A549 (cell line): ENCODE data around the gene VSTM5. TPM values are rescaled to one million over a fixed set of nuclear protein-coding genes. Genes with fewer than 3 reads are reported as not detected.

ENCODE experiments used
- ATAC-seq, 2 experiments: fragments of 200-7000 bp in 1 of 2; fragments of >200 bp in 1 of 2; cut with Nextera tagmentation in 1 of 2; cut with Tn5 transposase in 1 of 2; 3 replicates each; pipeline versions ENCODE4 v1.8.0 to v1.9.1; 2018 to 2020; ENCODE audit warnings: mild to moderate bottlenecking in 1 of 2, moderate library complexity in 1 of 2
- CTCF ChIA-PET: fragments of 300-600 bp; sonication (Branson Sonifier 250); formaldehyde crosslinking; extraction: SDS; loops from one replicate; lab custom pipeline; 2021; ENCODE audit warnings: antibody characterized with exemption, inconsistent platforms; lab: Yijun Ruan, JAX
- POLR2A ChIA-PET: fragments of 350-600 bp; formaldehyde crosslinking; extraction: SDS; loops from one replicate; lab custom pipeline; 2021; ENCODE audit warnings: antibody characterized with exemption, inconsistent platforms; lab: Yijun Ruan, JAX
- DNase-seq, 2 experiments: peaks; one replicate each; pipeline versions ENCODE4 v3.0.0 to v3.0.0-alpha.2; 2011 to 2016; ENCODE audit warnings: low read depth in 1 of 2, low spot score in 1 of 2
- FAIRE-seq: peaks from 2 replicates; lab custom pipeline; 2011; peaks lifted over from hg19 to GRCh38; lab: Jason Lieb, UNC
- H3K27ac ChIP-seq, 2 experiments: fragments of >200 bp; sonication (Bioruptor Twin); formaldehyde crosslinking; 3 replicates each; pipeline ENCODE4 v1.5.1; 2016 to 2017
- H3K4me1 ChIP-seq: fragments of >200 bp; sonication (Bioruptor Twin); formaldehyde crosslinking; 3 replicates; pipeline ENCODE4 v1.6.1; 2016
- H3K4me2 ChIP-seq: fragments of >200 bp; sonication (Bioruptor Twin); formaldehyde crosslinking; 3 replicates; pipeline ENCODE4 v1.6.1; 2016
- H3K4me3 ChIP-seq: fragments of >200 bp; sonication (Bioruptor Twin); formaldehyde crosslinking; 3 replicates; pipeline ENCODE4 v1.5.1; 2016
- H3K9me3 ChIP-seq: fragments of >200 bp; sonication (Bioruptor Twin); formaldehyde crosslinking; 3 replicates; pipeline ENCODE4 v1.6.1; 2016
- BCL3 ChIP-seq: fragments of >200 bp; sonication (Bioruptor Twin); formaldehyde crosslinking; IDR thresholded peaks from 3 replicates; pipeline ENCODE4 v1.6.1; 2016
- BHLHE40 ChIP-seq: IDR thresholded peaks from 2 replicates; pipeline ENCODE4 v1.6.1; 2012; ENCODE audit warnings: low read depth, low read length, inconsistent platforms
- CBX2 ChIP-seq: fragments of 200-600 bp; sonication (generic); IDR thresholded peaks from 2 replicates; pipeline ENCODE4 v1.6.1; 2016; ENCODE audit warnings: low read depth, mild to moderate bottlenecking, borderline replicate concordance
- CBX8 ChIP-seq: fragments of 200-600 bp; sonication (generic); IDR thresholded peaks from 2 replicates; pipeline ENCODE4 v1.6.1; 2016
- CHD4 ChIP-seq: fragments of 200-600 bp; sonication (generic); IDR thresholded peaks from 2 replicates; pipeline ENCODE4 v1.6.1; 2016; ENCODE audit warnings: antibody characterized with exemption, mild to moderate bottlenecking, borderline replicate concordance
- CTCF ChIP-seq: fragments of >200 bp; sonication (Bioruptor Twin); formaldehyde crosslinking; IDR thresholded peaks from 3 replicates; pipeline ENCODE4 v1.5.1; 2016
- E2F6 ChIP-seq: IDR thresholded peaks from 2 replicates; pipeline ENCODE4 v1.6.1; 2012; ENCODE audit warnings: low read depth, borderline replicate concordance
- EHF ChIP-seq: fragments of 250-450 bp; sonication (Bioruptor Pico); IDR thresholded peaks from 2 replicates; pipeline ENCODE4 v1.5.0; 2020; ENCODE audit warnings: mild to moderate bottlenecking
- EHMT2 ChIP-seq: fragments of 200-600 bp; sonication (generic); IDR thresholded peaks from 2 replicates; pipeline ENCODE4 v1.6.1; 2016; ENCODE audit warnings: antibody characterized with exemption, low read depth, mild to moderate bottlenecking, moderate library complexity
- EP300 ChIP-seq, 2 experiments: fragments of >200 bp; sonication (Bioruptor Twin); formaldehyde crosslinking; IDR thresholded peaks; 2 replicates in 1 of 2; 3 replicates in 1 of 2; pipeline ENCODE4 v1.6.1; 2016 to 2017
- FOSL2 ChIP-seq, 2 experiments: fragments of 450-650 bp in 1 of 2; fragments of >200 bp in 1 of 2; sonication (Bioruptor Twin) in 1 of 2; formaldehyde crosslinking; IDR thresholded peaks; 2 replicates each; pipeline versions ENCODE4 v1.5.0 to v1.6.1; 2016 to 2020; ENCODE audit warnings: mild to moderate bottlenecking in 1 of 2, moderate library complexity in 1 of 2
- HDAC2 ChIP-seq: fragments of 200-600 bp; sonication (generic); IDR thresholded peaks from 2 replicates; pipeline ENCODE4 v1.6.1; 2016
- HOXA7 ChIP-seq: fragments of 250-450 bp; sonication (Bioruptor Pico); IDR thresholded peaks from 2 replicates; pipeline ENCODE4 v1.5.0; 2020; ENCODE audit warnings: mild to moderate bottlenecking, moderate library complexity
- HOXB5 ChIP-seq: fragments of 250-450 bp; sonication (Bioruptor Pico); IDR thresholded peaks from 2 replicates; pipeline ENCODE4 v1.5.0; 2020; ENCODE audit warnings: mild to moderate bottlenecking, moderate library complexity
- JUN ChIP-seq, 2 experiments: fragments of >200 bp; sonication (Bioruptor Twin); formaldehyde crosslinking; IDR thresholded peaks; 2 replicates in 1 of 2; 3 replicates in 1 of 2; pipeline ENCODE4 v1.6.1; 2016 to 2017
- MAX ChIP-seq: IDR thresholded peaks from 2 replicates; pipeline ENCODE4 v1.6.1; 2012
- MYC ChIP-seq: IDR thresholded peaks from 2 replicates; pipeline ENCODE4 v1.6.1; 2012; ENCODE audit warnings: mild to moderate bottlenecking, inconsistent platforms, low read length, improper control_type of control experiment, borderline replicate concordance
- NFE2L2 ChIP-seq: fragments of 150-350 bp; conservative IDR thresholded peaks from 2 replicates; pipeline ENCODE4 v1.6.1; 2014; ENCODE audit warnings: low read length
- NR3C1 ChIP-seq: fragments of >200 bp; sonication (Bioruptor Twin); formaldehyde crosslinking; IDR thresholded peaks from 3 replicates; pipeline ENCODE4 v1.6.1; 2017
- POLR2AphosphoS2 ChIP-seq: conservative IDR thresholded peaks from 2 replicates; pipeline ENCODE4 v1.6.1; 2012; ENCODE audit warnings: low read length, improper control_type of control experiment, inconsistent platforms
- RFX5 ChIP-seq: fragments of 450-650 bp; IDR thresholded peaks from 2 replicates; pipeline ENCODE4 v1.7.1; 2014; ENCODE audit warnings: antibody characterized with exemption, mild to moderate bottlenecking, moderate library complexity
- SMC3 ChIP-seq: fragments of >200 bp; sonication (Bioruptor Twin); formaldehyde crosslinking; IDR thresholded peaks from 3 replicates; pipeline ENCODE4 v1.6.1; 2018; ENCODE audit warnings: inconsistent platforms
- SREBF2 ChIP-seq: fragments of 450-650 bp; IDR thresholded peaks from 2 replicates; pipeline ENCODE4 v1.6.1; 2014; ENCODE audit warnings: mild to moderate bottlenecking, moderate library complexity
- TP53 ChIP-seq: fragments of 250-450 bp; sonication (Bioruptor Pico); IDR thresholded peaks from 2 replicates; pipeline ENCODE4 v1.5.0; 2021; ENCODE audit warnings: mild to moderate bottlenecking, moderate library complexity
- ZFP36 ChIP-seq: fragments of 450-650 bp; IDR thresholded peaks from 2 replicates; pipeline ENCODE4 v1.6.1; 2014; ENCODE audit warnings: borderline replicate concordance; ENCODE audit not compliant: partially characterized antibody
- WGBS: methylation state at CpG from one replicate; pipeline ENCODE4 v1.1.6; 2017; ENCODE audit errors: missing lambda C conversion rate; 5-methylcytosine and 5-hydroxymethylcytosine counted together
- polyA plus RNA-seq, 4 experiments: library from polyadenylated mRNA; depleted of rRNA in 3 of 4; stranded (reverse); fragments of >200 nt; fragmentation: RNase III in 1 of 4; extraction: RNeasy Plus Mini Kit Qiagen cat#74134 plus additional on column Dnase treatment in 1 of 4; gene quantifications; 2 replicates in 3 of 4; 3 replicates in 1 of 4; pipeline ENCODE4 v1.2.3, GENCODE V29; 2011 to 2017

The VSTM5 gene
- polyA plus RNA-seq, 2 of the 4 experiments (the other 2 are of a cell fraction) = 0.04 TPM; not detected in 1

GRCh38 chr11:93813974-93814373 lies 36.4 kb downstream of the VSTM5 start:
- Histone ChIP-seq H3K4me1 (no peaks in the 10 kb centered on the region), H3K4me2 (no peak overlapping the region), H3K4me3 (no peak overlapping the region), H3K27ac (no peak overlapping the region), H3K9me3 (no peaks in the 10 kb centered on the region)
- POLR2A ChIA-PET = no interaction called here
- 99% methylated on average over 5 of the region's 5 CpGs for WGBS
- FAIRE-seq (no peak), DNase-seq (no peak), ATAC-seq (no peak)
- TF ChIP-seq EHMT2 = no peak
- no peak for TF ChIP-seq E2F6
- no peak for TF ChIP-seq EHF (CRISPR knock-in tag)
- TF ChIP-seq JUN (IDR thresholded peaks at IDR 0.05) = no peak
- no peak for TF ChIP-seq NFE2L2
- no peak for TF ChIP-seq SMC3
- TF ChIP-seq BCL3 = no peak
- TF ChIP-seq CBX8 = no peak
- no peak for TF ChIP-seq HOXA7 (CRISPR knock-in tag)
- CTCF ChIA-PET = no interaction called here

- no peaks in the 10 kb centered on the region for H3K4me1 ChIP-seq
- no peak overlapping the region for H3K27ac ChIP-seq
- POLR2A ChIA-PET = interaction anchor here (0.6 kb wide), 1 partner anchor 66 kb away, joined by 3 read pairs; the partner anchor contains the start of gene C11orf54
- no peaks in the 10 kb centered on the region for H3K9me3 ChIP-seq
- ATAC-seq = no peak
- H3K4me2 ChIP-seq = no peak overlapping the region
- FAIRE-seq = no peak
- WGBS = 98% methylated on average over 3 of the region's 3 CpGs
- H3K4me3 ChIP-seq = no peak overlapping the region
- no peak for DNase-seq
- CTCF ChIA-PET = interaction anchor here (1.2 kb wide), 1 partner anchor 34 kb away, joined by 3 read pairs; no protein-coding TSS in a partner anchor
- TF ChIP-seq MAX = no peak
- no peak for TF ChIP-seq NFE2L2
- TF ChIP-seq FOSL2 (IDR thresholded peaks at IDR 0.05) = no peak
- TF ChIP-seq FOSL2 (CRISPR knock-in tag; IDR thresholded peaks at IDR 0.05) = no peak
- no peak for TF ChIP-seq MYC
- TF ChIP-seq BHLHE40 = no peak
- no peak for TF ChIP-seq TP53 (CRISPR knock-in tag)
- no peak for TF ChIP-seq RFX5
- no peak for TF ChIP-seq BCL3
- no peak for TF ChIP-seq ZFP36
- no peak for TF ChIP-seq HOXB5 (CRISPR knock-in tag)
- no peak for TF ChIP-seq CHD4
- TF ChIP-seq EHF (CRISPR knock-in tag) = no peak
- TF ChIP-seq CBX2 = no peak
- TF ChIP-seq HDAC2 = no peak
- TF ChIP-seq NR3C1 = no peak
- TF ChIP-seq POLR2AphosphoS2 = no peak
- TF ChIP-seq EP300 (IDR thresholded peaks at IDR 0.05) = no peak
- TF ChIP-seq SREBF2 = no peak
- TF ChIP-seq CTCF = no peak
- TF ChIP-seq, all 56 proteins: peak for 0
Observed at GRCh38 chr11:93807980-93808379, 42.4 kb downstream of the VSTM5 start.
